HepG2 (cell line): ENCODE results near the gene OS9. TPM values are rescaled to one million over a fixed set of nuclear protein-coding genes. Genes with fewer than 3 reads are reported as not detected.
A peak's percentile ranks its signal among the peaks of the same experiment; 100 is the strongest.

Source experiments
- AGO1 ChIP-seq: fragments of 200-400 bp; formaldehyde crosslinking; IDR thresholded peaks from 2 replicates; pipeline ENCODE4 v1.6.1; 2017; ENCODE audit warnings: mild to moderate bottlenecking, low read depth, low read length, moderate library complexity; ENCODE audit not compliant: poor library complexity, severe bottlenecking
- ATRX ChIP-seq: sonication (generic); formaldehyde crosslinking; IDR thresholded peaks from 2 replicates; pipeline ENCODE4 v1.4.0; 2020; ENCODE audit warnings: missing genetic modification reagents, borderline replicate concordance
- BCLAF1 ChIP-seq: fragments of 450-650 bp; IDR thresholded peaks from 2 replicates; pipeline ENCODE4 v1.6.1; 2017; ENCODE audit warnings: mild to moderate bottlenecking
- FOXP4 ChIP-seq: sonication (generic); formaldehyde crosslinking; IDR thresholded peaks from 2 replicates; pipeline ENCODE4 v1.4.0; 2020; ENCODE audit warnings: missing genetic modification reagents
- GABPB1 ChIP-seq: IDR thresholded peaks from 2 replicates; pipeline ENCODE4 v1.6.1; 2016; ENCODE audit warnings: mild to moderate bottlenecking, missing genetic modification reagents, moderate library complexity, missing compliant biosample characterization
- MIXL1 ChIP-seq: IDR thresholded peaks from 2 replicates; pipeline ENCODE4 v1.6.1; 2016
- NFIB ChIP-seq: sonication (generic); formaldehyde crosslinking; IDR thresholded peaks from 2 replicates; pipeline ENCODE4 v1.9.0; 2021; ENCODE audit warnings: missing genetic modification reagents, mild to moderate bottlenecking, borderline replicate concordance
- PHF21A ChIP-seq: sonication (generic); formaldehyde crosslinking; IDR thresholded peaks from 2 replicates; pipeline ENCODE4 v1.5.0; 2020; ENCODE audit warnings: mild to moderate bottlenecking, missing genetic modification reagents
- POGZ ChIP-seq: sonication (generic); formaldehyde crosslinking; IDR thresholded peaks from 2 replicates; pipeline ENCODE4 v1.4.0; 2020; ENCODE audit warnings: mild to moderate bottlenecking, missing genetic modification reagents
- POLR2AphosphoS5 ChIP-seq: IDR thresholded peaks from 2 replicates; pipeline ENCODE4 v1.6.1; 2012; ENCODE audit warnings: low read depth, low read length
- SOX5 ChIP-seq: IDR thresholded peaks from 2 replicates; pipeline ENCODE4 v1.6.1; 2016; ENCODE audit warnings: borderline replicate concordance
- SYNCRIP ChIP-seq: fragments of 200-400 bp; formaldehyde crosslinking; IDR thresholded peaks from 2 replicates; pipeline ENCODE4 v1.6.1; 2018; ENCODE audit warnings: mild to moderate bottlenecking, low read depth, low read length; ENCODE audit not compliant: insufficient read depth
- THAP7 ChIP-seq: sonication (generic); formaldehyde crosslinking; IDR thresholded peaks from 2 replicates; pipeline ENCODE4 v1.8.1; 2023; ENCODE audit warnings: mild to moderate bottlenecking, missing genetic modification reagents
- ZNF12 ChIP-seq: sonication (generic); formaldehyde crosslinking; IDR thresholded peaks from 2 replicates; pipeline ENCODE4 v1.5.0; 2020; ENCODE audit warnings: missing genetic modification reagents
- ZNF75D ChIP-seq: sonication (generic); formaldehyde crosslinking; IDR thresholded peaks from 2 replicates; pipeline ENCODE4 v1.8.1; 2023; ENCODE audit warnings: missing genetic modification reagents, mild to moderate bottlenecking, borderline replicate concordance
- polyA plus RNA-seq, 8 experiments: library from polyadenylated mRNA; depleted of rRNA in 3 of 8; stranded (reverse) in 7 of 8; unstranded in 1 of 8; fragments of >200 nt; fragmentation: Illumina TruSeq in 4 of 8; extraction: Trizol in 4 of 8; gene quantifications; 2 replicates each; pipeline versions ENCODE4 v1.2.1 to v1.2.3, GENCODE V29; 2011 to 2016; ENCODE audit warnings: low read depth in 4 of 8, missing spikeins in 1 of 8, mixed read lengths in 1 of 8; ENCODE audit not compliant: insufficient read depth in 1 of 8
- total RNA-seq, 5 experiments: library from RNA; depleted of rRNA; stranded (reverse); fragments of >200 nt; fragmentation: Illumina TruSeq; extraction: Trizol; gene quantifications; 2 replicates each; pipeline ENCODE4 v1.2.3, GENCODE V29; 2016; ENCODE audit warnings: low read depth in 1 of 5
- TF ChIP-seq, protein P1 (sequence below): sonication (generic); formaldehyde crosslinking; IDR thresholded peaks from 2 replicates; pipeline ENCODE4 v1.5.1; 2020; ENCODE audit warnings: missing genetic modification reagents, mild to moderate bottlenecking, borderline replicate concordance
- TF ChIP-seq, protein P2 (sequence below): sonication (generic); formaldehyde crosslinking; IDR thresholded peaks from 2 replicates; pipeline ENCODE4 v1.4.0; 2020; ENCODE audit warnings: missing genetic modification reagents
- TF ChIP-seq, protein P3 (sequence below): IDR thresholded peaks from 2 replicates; pipeline ENCODE4 v1.4.0; 2020; ENCODE audit warnings: mild to moderate bottlenecking, missing genetic modification reagents

OS9 gene
- total and polyA plus RNA-seq, 2 of the 13 experiments (the other 11 are each of a cell fraction or from before 2014, with no cell fraction given), result 156 to 206 TPM

- TF ChIP-seq, protein P1, sequence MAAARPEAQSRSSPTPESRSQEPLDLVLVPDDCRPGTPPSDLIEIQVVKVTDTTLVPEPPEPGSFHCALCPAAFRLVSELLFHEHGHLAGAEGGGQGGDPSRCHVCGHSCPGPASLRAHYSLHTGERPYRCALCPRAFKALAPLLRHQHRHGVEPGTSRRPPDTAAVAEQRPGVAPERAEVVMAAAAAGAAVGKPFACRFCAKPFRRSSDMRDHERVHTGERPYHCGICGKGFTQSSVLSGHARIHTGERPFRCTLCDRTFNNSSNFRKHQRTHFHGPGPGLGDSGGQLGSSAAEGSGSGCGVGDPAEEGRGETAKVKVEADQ, result no peak
- peak; percentile 68; the same call in 1 of the 2 replicates for TF ChIP-seq ZNF12
- TF ChIP-seq AGO1, result peak; percentile 33
- TF ChIP-seq MIXL1 (CRISPR knock-in tag), result no peak
- TF ChIP-seq FOXP4 (CRISPR knock-in tag), result no peak
- TF ChIP-seq ATRX, result no peak
- no peak for TF ChIP-seq POLR2AphosphoS5
- peak; percentile 53; the same call in 1 of the 2 replicates for TF ChIP-seq POGZ (CRISPR knock-in tag)
- TF ChIP-seq SYNCRIP, result no peak
- TF ChIP-seq THAP7, result no peak
- 0 out of 2 replicates have a peak, but pooled peaks have one; percentile 10 for TF ChIP-seq PHF21A
- TF ChIP-seq, protein P2, sequence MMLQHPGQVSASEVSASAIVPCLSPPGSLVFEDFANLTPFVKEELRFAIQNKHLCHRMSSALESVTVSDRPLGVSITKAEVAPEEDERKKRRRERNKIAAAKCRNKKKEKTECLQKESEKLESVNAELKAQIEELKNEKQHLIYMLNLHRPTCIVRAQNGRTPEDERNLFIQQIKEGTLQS (CRISPR knock-in tag), result no peak
- no peak for TF ChIP-seq BCLAF1
- TF ChIP-seq NFIB (CRISPR knock-in tag), result no peak
- peak; percentile 44; the same call in 1 of the 2 replicates for TF ChIP-seq GABPB1
- TF ChIP-seq, protein P3, sequence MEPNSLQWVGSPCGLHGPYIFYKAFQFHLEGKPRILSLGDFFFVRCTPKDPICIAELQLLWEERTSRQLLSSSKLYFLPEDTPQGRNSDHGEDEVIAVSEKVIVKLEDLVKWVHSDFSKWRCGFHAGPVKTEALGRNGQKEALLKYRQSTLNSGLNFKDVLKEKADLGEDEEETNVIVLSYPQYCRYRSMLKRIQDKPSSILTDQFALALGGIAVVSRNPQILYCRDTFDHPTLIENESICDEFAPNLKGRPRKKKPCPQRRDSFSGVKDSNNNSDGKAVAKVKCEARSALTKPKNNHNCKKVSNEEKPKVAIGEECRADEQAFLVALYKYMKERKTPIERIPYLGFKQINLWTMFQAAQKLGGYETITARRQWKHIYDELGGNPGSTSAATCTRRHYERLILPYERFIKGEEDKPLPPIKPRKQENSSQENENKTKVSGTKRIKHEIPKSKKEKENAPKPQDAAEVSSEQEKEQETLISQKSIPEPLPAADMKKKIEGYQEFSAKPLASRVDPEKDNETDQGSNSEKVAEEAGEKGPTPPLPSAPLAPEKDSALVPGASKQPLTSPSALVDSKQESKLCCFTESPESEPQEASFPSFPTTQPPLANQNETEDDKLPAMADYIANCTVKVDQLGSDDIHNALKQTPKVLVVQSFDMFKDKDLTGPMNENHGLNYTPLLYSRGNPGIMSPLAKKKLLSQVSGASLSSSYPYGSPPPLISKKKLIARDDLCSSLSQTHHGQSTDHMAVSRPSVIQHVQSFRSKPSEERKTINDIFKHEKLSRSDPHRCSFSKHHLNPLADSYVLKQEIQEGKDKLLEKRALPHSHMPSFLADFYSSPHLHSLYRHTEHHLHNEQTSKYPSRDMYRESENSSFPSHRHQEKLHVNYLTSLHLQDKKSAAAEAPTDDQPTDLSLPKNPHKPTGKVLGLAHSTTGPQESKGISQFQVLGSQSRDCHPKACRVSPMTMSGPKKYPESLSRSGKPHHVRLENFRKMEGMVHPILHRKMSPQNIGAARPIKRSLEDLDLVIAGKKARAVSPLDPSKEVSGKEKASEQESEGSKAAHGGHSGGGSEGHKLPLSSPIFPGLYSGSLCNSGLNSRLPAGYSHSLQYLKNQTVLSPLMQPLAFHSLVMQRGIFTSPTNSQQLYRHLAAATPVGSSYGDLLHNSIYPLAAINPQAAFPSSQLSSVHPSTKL (CRISPR knock-in tag), result no peak
- no peak for TF ChIP-seq SOX5 (CRISPR knock-in tag)
- TF ChIP-seq ZNF75D (CRISPR knock-in tag), result no peak
Observed at GRCh38 chr12:57756406-57757341, 62.7 kb downstream of the OS9 start (continued).
